Sigmoid colon (tissue), 7 donors: ENCODE data around the gene SLC22A1. TPM values are rescaled to one million over a fixed set of nuclear protein-coding genes. Genes with fewer than 3 reads are reported as not detected.

ENCODE experiments used
- DNase-seq: peaks from one replicate; pipeline ENCODE4 v3.0.0-alpha.2; 2019
- H3K27ac ChIP-seq, 4 donors: fragments of 200-600 bp; sonication (generic); one replicate each; pipeline ENCODE4 v1.5.1; 2016 to 2019; ENCODE audit warnings: mild to moderate bottlenecking in 1 of 4
- H3K27me3 ChIP-seq, 3 donors: fragments of 200-600 bp; sonication (generic); one replicate each; pipeline ENCODE4 v1.5.1; 2019; ENCODE audit warnings: mild to moderate bottlenecking in 1 of 3
- H3K36me3 ChIP-seq, 4 donors: fragments of 200-600 bp; sonication (generic); one replicate each; pipeline ENCODE4 v1.5.1; 2016 to 2019
- H3K4me1 ChIP-seq, 4 donors: fragments of 200-600 bp; sonication (generic); one replicate each; pipeline ENCODE4 v1.5.1; 2017 to 2019
- H3K4me3 ChIP-seq, 4 donors: fragments of 200-600 bp; sonication (generic); one replicate each; pipeline ENCODE4 v1.5.1; 2017 to 2019; ENCODE audit warnings: mild to moderate bottlenecking in 2 of 4, moderate library complexity in 1 of 4
- H3K9me3 ChIP-seq, 4 donors: fragments of 200-600 bp in 3 of 4; sonication (generic) in 3 of 4; one replicate each; pipeline versions ENCODE4 v1.5.1 to v1.6.1; 2013 to 2019
- EP300 ChIP-seq, 4 donors: sonication (generic); formaldehyde crosslinking; IDR thresholded peaks; one replicate each; pipeline ENCODE4 v1.6.1; 2017; ENCODE audit warnings: antibody characterized with exemption in 4 of 4
- POLR2A ChIP-seq, 2 donors: fragments of 450-650 bp; IDR thresholded peaks; one replicate each; pipeline ENCODE4 v1.6.1; 2016; ENCODE audit warnings: antibody characterized with exemption in 2 of 2, mild to moderate bottlenecking in 2 of 2, moderate library complexity in 2 of 2
- POLR2AphosphoS5 ChIP-seq, 4 donors: sonication (generic); formaldehyde crosslinking; IDR thresholded peaks; one replicate each; pipeline ENCODE4 v1.6.1; 2017; ENCODE audit warnings: antibody characterized with exemption in 4 of 4
- WGBS, 2 donors: extraction: QIAGEN DNeasy Blood & Tissue Kit; methylation state at CpG; one replicate each; pipeline ENCODE4 v1.1.7; 2013; 5-methylcytosine and 5-hydroxymethylcytosine counted together
- intact Hi-C: fragments of 100-400 bp; cut with DNase I; formaldehyde crosslinking; loops from one replicate; pipeline ENCODE4 v1.15.1; 2023
- polyA plus RNA-seq, 3 donors: library from polyadenylated mRNA; stranded (reverse); fragments of 200-250 nt; gene quantifications; one replicate each; pipeline ENCODE4 v1.2.3, GENCODE V29; 2013
- total RNA-seq, 4 donors: library from RNA; depleted of rRNA; stranded (reverse); fragments of >200 nt; gene quantifications; one replicate each; pipeline ENCODE4 v1.1.0, GENCODE V29; 2016
- TF ChIP-seq, protein P1 (sequence below), 4 experiments: fragments of 450-650 bp in 3 of 4; fragments of 200-600 bp in 1 of 4; IDR thresholded peaks; one replicate each; pipeline ENCODE4 v1.5.1; 2016 to 2019; ENCODE audit warnings: antibody characterized with exemption in 4 of 4, mild to moderate bottlenecking in 3 of 4, moderate library complexity in 2 of 4
- donor health status: healthy with polysubstance abuse.
- donor health status: Bipolar disorder and iron deficiency.
- donor health status: healthy.

The SLC22A1 gene
- total and polyA plus RNA-seq, 7 donors = 0.58 to 1.9 (median 1.0) TPM; not detected in 3

DNA sequence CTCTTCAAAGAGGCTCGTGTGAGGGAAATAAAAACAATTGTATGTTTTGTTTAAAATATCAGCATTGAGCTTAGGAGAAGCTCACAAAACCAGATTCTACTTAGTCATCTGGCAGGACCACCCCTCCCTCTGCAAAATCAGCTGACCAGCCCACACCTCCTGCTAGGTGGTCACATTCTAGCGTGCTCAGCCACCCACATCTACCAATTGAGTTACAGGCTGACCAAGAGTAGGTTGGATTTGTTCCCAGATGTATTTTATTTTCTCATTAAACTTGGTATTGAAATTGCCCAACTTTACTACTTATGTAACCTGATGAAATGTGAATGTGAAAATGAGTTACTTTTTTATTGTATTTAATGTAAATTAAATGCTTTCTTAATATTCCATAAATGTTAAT is 80.8 kb downstream of the SLC22A1 start:
- no peak for DNase-seq
- H3K4me3 ChIP-seq = no peak overlapping the region
- H3K36me3 ChIP-seq = no peaks in the 10 kb centered on the region
- no peaks in the 10 kb centered on the region for H3K9me3 ChIP-seq
- intact Hi-C loops = no loop called here
- H3K27me3 ChIP-seq = no peaks in the 10 kb centered on the region
- H3K27ac ChIP-seq = no peak overlapping the region
- TF ChIP-seq EP300 (IDR thresholded peaks at IDR 0.05) (no peak), POLR2A (IDR thresholded peaks at IDR 0.05) (no peak), POLR2AphosphoS5 (IDR thresholded peaks at IDR 0.05) (no peak)
- TF ChIP-seq, protein P1, sequence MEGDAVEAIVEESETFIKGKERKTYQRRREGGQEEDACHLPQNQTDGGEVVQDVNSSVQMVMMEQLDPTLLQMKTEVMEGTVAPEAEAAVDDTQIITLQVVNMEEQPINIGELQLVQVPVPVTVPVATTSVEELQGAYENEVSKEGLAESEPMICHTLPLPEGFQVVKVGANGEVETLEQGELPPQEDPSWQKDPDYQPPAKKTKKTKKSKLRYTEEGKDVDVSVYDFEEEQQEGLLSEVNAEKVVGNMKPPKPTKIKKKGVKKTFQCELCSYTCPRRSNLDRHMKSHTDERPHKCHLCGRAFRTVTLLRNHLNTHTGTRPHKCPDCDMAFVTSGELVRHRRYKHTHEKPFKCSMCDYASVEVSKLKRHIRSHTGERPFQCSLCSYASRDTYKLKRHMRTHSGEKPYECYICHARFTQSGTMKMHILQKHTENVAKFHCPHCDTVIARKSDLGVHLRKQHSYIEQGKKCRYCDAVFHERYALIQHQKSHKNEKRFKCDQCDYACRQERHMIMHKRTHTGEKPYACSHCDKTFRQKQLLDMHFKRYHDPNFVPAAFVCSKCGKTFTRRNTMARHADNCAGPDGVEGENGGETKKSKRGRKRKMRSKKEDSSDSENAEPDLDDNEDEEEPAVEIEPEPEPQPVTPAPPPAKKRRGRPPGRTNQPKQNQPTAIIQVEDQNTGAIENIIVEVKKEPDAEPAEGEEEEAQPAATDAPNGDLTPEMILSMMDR (IDR thresholded peaks at IDR 0.05) = no peak
- WGBS, 2 donors = 47 to 67% methylated on average over 2 of the region's 2 CpGs
- peaks cover 0 to 7% (median 0%) of the 10 kb centered on the region in 4 donors for H3K4me1 ChIP-seq

DNA sequence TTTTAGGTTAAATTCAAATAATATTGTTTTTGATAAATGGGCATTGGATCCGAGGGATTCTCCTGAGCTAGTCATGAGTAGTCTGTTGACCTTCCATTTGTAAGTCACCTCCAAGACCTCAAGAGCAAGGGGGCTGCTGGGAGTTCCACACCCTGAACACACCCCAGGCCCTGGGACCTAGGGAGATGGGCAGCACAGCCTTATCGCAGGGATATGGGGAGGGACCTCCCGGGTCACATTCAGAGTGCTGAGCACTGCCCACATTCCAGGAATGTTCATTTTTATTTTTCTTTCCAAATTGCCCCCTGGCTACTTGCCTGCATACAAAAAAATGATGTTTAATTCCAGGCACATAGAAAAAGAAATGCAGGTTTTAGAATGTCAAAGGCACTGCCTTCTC is 81.5 kb downstream of the SLC22A1 start:
- TF ChIP-seq EP300 (IDR thresholded peaks at IDR 0.05) (no peak), POLR2AphosphoS5 (IDR thresholded peaks at IDR 0.05) (no peak), POLR2A (IDR thresholded peaks at IDR 0.05) (no peak)
- TF ChIP-seq, protein P1 (IDR thresholded peaks at IDR 0.05) = no peak
- H3K4me1 ChIP-seq = peaks cover 0 to 7% (median 0%) of the 10 kb centered on the region in 4 donors
- DNase-seq = no peak
- no peaks in the 10 kb centered on the region for H3K36me3 ChIP-seq
- intact Hi-C loops = no loop called here
- H3K27me3 ChIP-seq = no peaks in the 10 kb centered on the region
- no peak overlapping the region for H3K4me3 ChIP-seq
- H3K9me3 ChIP-seq = peaks cover 0 to 4% (median 0%) of the 10 kb centered on the region in 4 donors
- 75 to 86% methylated on average over 3 of the region's 3 CpGs for WGBS, 2 donors
- H3K27ac ChIP-seq = no peak overlapping the region

DNA sequence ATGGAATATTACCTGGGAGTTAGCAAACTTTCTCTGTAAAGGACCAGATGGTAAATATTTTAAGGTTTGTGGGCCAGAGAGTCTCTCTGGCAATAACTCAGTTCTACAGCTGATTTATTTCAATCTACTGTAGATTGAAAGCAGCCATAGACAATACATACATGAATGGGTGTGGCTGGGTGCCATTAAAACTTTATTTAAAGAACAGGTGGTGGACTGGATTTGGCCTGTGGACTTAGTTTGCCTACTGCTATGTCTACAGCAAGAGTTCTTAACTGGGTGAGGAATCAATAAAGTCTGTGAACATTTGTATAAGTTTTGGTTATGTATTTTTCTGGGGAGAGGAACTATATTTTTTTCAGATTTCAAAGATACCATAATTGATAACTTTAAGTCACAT is 81.9 kb downstream of the SLC22A1 start:
- Histone ChIP-seq H3K36me3 (no peaks in the 10 kb centered on the region), H3K27ac (no peak overlapping the region), H3K9me3 (peaks cover 0 to 4% (median 0%) of the 10 kb centered on the region in 4 donors), H3K4me1 (peaks cover 0 to 6% (median 0%) of the 10 kb centered on the region in 4 donors), H3K27me3 (no peaks in the 10 kb centered on the region), H3K4me3 (no peak overlapping the region)
- no peak for TF ChIP-seq EP300 (IDR thresholded peaks at IDR 0.05)
- intact Hi-C loops = no loop called here
- no peak for DNase-seq

DNA sequence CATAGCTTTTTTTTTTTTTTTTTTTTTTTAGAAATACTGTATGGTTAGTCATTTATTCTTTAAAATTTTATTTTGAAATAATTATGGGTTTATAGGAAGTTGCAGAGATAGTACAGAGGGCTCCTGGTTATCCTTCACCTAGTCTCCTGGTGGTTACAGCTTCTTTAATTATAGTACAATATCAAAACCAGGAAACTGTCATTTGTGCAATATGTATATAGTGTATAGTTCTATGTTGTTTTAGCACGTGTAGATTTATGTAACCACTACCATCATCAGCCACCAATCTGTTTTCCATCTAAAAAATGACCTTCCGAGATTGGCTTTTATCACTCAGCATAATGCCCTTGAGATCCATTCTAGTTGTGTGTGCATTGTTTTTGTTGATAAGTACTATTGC is 82.3 kb downstream of the SLC22A1 start:
- TF ChIP-seq EP300 (IDR thresholded peaks at IDR 0.05) (no peak), POLR2AphosphoS5 (IDR thresholded peaks at IDR 0.05) (no peak), POLR2A (IDR thresholded peaks at IDR 0.05) (no peak)
- TF ChIP-seq, protein P1 (IDR thresholded peaks at IDR 0.05) = no peak
- no peak overlapping the region for H3K27ac ChIP-seq
- no peak overlapping the region for H3K4me3 ChIP-seq
- peaks cover 0 to 1% (median 0%) of the 10 kb centered on the region in 4 donors for H3K4me1 ChIP-seq
- peaks cover 0 to 4% (median 0%) of the 10 kb centered on the region in 4 donors for H3K9me3 ChIP-seq
- no peak for DNase-seq
- H3K27me3 ChIP-seq = no peaks in the 10 kb centered on the region
- WGBS, 2 donors = 45 to 66% methylated on average over 2 of the region's 2 CpGs
- intact Hi-C loops = no loop called here
- H3K36me3 ChIP-seq = no peaks in the 10 kb centered on the region

DNA sequence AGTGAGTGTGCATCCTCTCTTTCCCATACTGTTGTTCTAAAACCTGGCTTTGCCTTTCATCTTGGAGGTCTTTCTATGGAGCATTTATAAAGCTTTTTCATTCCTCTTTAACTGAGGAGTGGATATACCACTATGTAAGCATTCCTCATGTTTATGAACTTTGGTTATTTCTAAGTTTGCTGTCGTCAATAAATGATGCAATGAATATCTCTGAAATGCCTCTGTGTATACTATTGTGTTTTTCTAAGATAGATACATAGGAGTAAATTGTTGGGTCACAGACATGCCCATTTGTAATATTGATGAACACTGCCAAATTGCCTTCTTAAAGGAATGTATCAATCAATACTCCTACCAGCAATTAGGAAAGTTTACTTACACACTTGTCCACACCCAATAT is 83.1 kb downstream of the SLC22A1 start:
- intact Hi-C loops = no loop called here
- 80 to 91% methylated on average over 1 of the region's 1 CpG for WGBS, 2 donors
- no peaks in the 10 kb centered on the region for H3K27me3 ChIP-seq

More for the DNA sequence above, 83.1 kb downstream of the SLC22A1 start:
- H3K9me3 ChIP-seq = peaks cover 0 to 4% (median 0%) of the 10 kb centered on the region in 4 donors
- H3K4me1 ChIP-seq = no peaks in the 10 kb centered on the region
- H3K36me3 ChIP-seq = no peaks in the 10 kb centered on the region
- no peak overlapping the region for H3K4me3 ChIP-seq
- no peak for DNase-seq
- H3K27ac ChIP-seq = no peak overlapping the region
- TF ChIP-seq EP300 (IDR thresholded peaks at IDR 0.05) = no peak
- TF ChIP-seq POLR2A (IDR thresholded peaks at IDR 0.05) = no peak
- no peak for TF ChIP-seq POLR2AphosphoS5 (IDR thresholded peaks at IDR 0.05)
- TF ChIP-seq, protein P1 (IDR thresholded peaks at IDR 0.05) = no peak
